ENCODE measurements around the gene DNAJC7.

DNA sequence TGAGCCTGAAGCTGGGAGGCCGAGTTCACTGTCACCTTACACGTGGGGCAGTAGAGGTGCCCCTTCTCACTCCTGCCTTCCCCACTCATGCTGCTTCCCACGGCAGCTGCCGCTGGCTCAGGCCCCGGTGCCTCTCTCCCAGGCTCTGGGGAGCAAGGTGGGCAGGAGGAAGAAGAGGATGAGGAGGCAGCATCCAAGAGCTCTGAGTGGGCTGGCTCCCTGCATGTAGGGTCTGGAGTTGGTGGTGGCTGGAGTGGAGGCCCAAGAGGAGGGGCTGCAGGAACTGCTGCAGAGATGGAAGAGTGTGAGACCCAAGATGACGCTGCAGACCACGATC, 11.5 kb upstream of the DNAJC7 start:
- TF ChIP-seq, protein P1, sequence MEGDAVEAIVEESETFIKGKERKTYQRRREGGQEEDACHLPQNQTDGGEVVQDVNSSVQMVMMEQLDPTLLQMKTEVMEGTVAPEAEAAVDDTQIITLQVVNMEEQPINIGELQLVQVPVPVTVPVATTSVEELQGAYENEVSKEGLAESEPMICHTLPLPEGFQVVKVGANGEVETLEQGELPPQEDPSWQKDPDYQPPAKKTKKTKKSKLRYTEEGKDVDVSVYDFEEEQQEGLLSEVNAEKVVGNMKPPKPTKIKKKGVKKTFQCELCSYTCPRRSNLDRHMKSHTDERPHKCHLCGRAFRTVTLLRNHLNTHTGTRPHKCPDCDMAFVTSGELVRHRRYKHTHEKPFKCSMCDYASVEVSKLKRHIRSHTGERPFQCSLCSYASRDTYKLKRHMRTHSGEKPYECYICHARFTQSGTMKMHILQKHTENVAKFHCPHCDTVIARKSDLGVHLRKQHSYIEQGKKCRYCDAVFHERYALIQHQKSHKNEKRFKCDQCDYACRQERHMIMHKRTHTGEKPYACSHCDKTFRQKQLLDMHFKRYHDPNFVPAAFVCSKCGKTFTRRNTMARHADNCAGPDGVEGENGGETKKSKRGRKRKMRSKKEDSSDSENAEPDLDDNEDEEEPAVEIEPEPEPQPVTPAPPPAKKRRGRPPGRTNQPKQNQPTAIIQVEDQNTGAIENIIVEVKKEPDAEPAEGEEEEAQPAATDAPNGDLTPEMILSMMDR (IDR thresholded peaks at IDR 0.05), result no peak
- TF ChIP-seq POLR2A (IDR thresholded peaks at IDR 0.05), result no peak
